Measurements from ENCODE around the gene TSPO2. TPM values are rescaled to one million over a fixed set of nuclear protein-coding genes. Genes with fewer than 3 reads are reported as not detected.

TSPO2 gene
- total and polyA plus RNA-seq, 9 of the 15 experiments (the other 6 are each of a cell fraction or from before 2014, with no cell fraction given), result not detected

DNA sequence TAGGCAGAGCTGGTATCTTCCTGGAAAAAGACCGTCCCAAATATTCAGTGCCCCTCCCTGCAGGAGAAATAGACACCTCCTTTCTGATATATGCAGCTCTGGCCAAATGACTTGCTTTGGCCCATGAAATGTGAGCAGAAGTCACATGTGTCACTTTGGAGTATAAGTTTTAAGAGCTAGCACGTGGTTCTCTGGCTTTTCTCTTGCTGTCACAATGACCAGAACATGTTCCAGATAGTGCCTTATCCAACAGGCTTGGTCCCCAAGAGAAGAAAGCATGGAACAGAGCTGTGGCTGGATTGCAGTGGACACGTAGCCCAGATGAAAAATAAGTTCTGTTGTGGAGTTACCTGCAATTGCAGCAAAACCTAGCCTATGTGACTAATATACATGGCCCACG is 43.6 kb upstream of the TSPO2 start (continued):
- peak; percentile 77 for TF ChIP-seq MGA (IDR thresholded peaks at IDR 0.05)
- peak; percentile 54 to 71 for TF ChIP-seq MNT (conservative IDR thresholded peaks at IDR 0.05)
- TF ChIP-seq CTCFL (IDR thresholded peaks at IDR 0.05; ENCODE audit: borderline replicate concordance, insufficient read depth, low read depth, low read length, poor library complexity, severe bottlenecking), result no peak
- peak; percentile 63 for TF ChIP-seq L3MBTL2 (IDR thresholded peaks at IDR 0.05)

Measured in K562 (cell line).